Measurements from ENCODE around the gene RPS19.

RPS19 gene

DNA sequence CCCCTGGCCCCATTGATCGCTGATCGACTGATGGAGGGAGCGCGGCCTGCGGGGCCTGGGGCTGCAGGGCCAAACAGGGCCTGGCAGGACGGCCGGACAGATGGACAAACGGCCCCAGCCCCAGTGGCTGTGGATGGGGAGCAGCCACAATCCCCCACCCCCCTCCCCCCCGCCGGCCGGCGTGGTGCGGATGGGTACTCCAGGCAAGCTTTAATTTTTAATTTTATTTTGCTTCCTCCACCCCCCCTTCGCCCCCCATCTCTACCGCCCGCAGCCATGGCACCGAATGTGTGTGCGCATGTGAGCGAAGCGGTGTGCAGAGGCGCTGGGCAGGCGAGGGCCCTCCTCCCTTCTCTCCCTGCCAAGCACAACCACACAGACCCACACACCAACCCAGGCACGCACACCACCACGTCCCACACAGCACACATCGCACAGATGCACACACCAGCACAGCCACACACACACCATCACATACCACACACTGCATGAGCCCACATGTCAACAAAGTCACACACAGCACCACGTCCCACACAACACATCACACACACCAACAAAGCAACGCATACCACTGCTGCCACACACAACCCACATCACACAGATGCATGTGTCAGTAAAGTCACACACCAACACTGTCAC is 55.8 kb downstream of the RPS19 start:
- DNase-seq = no peak

- DNase-seq = no peak
These were observed 57.6 kb downstream of the RPS19 start for GRCh38 chr19:41917676-41918075.

DNA sequence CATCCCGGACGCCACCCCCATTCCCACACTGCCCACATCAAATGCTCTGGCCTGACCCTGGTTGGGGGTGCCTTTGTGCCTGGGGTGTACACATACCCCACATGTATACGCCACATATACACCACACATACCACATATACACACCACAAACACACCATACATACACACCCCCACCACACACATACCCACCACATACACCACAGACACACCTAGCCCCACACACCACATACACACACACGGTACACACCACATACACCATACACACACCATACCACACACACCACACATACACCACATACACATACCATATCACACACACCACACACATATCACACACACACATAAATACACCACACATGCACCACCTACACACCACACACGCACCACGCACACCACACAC is 58.0 kb downstream of the RPS19 start:
- DNase-seq = no peak

DNA sequence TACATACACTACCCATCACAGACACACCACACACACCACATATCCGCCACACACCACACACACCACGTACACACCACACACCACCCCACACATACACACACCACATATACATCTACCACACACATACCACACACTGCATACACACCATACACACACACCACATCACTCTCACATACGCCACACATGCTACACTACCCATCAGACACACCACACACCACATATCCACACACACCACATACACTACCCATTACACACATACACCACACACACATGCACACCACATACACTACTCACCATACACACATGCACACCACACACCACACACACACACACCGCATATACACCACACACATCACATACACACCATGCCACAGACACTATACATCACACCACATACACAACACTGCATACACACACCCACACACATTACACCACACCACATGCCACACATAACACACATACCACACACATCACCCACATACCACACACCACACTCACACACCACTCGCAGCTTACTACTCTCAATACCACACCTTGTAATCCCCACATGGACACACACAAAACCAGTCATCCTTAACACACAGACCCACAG is 58.7 kb downstream of the RPS19 start:
- no peak for DNase-seq

DNA sequence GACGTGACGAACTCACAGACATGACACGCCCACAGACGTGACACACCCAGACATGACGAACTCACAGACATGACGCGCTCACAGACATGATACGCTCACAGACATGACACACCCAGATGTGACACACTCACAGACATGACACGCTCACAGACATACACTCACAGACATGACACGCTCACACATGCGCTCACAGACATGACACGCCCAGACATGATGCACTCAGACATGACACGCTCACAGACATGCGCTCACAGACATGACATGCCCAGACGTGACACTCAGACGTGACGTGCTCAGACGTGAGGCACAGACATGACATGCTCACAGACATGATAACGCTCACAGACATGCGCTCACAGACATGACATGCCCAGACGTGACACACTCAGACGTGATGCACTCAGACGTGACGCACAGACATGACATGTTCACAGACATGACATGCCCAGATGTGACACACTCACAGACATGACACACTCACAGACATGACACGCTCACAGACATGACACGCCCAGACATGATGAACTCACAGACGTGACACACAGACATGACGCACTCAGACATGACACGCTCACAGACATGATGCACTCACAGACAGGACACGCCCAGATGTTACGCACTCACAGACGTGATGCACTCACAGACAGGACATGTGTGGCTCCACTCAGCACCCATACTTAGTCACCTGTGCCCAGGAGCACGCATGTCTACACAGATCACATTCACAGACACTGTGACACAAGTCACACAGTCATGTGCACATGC is 60.1 kb downstream of the RPS19 start:
- DNase-seq = no peak

- no peak for DNase-seq
These were observed 61.0 kb downstream of the RPS19 start for GRCh38 chr19:41920882-41921576.

DNA sequence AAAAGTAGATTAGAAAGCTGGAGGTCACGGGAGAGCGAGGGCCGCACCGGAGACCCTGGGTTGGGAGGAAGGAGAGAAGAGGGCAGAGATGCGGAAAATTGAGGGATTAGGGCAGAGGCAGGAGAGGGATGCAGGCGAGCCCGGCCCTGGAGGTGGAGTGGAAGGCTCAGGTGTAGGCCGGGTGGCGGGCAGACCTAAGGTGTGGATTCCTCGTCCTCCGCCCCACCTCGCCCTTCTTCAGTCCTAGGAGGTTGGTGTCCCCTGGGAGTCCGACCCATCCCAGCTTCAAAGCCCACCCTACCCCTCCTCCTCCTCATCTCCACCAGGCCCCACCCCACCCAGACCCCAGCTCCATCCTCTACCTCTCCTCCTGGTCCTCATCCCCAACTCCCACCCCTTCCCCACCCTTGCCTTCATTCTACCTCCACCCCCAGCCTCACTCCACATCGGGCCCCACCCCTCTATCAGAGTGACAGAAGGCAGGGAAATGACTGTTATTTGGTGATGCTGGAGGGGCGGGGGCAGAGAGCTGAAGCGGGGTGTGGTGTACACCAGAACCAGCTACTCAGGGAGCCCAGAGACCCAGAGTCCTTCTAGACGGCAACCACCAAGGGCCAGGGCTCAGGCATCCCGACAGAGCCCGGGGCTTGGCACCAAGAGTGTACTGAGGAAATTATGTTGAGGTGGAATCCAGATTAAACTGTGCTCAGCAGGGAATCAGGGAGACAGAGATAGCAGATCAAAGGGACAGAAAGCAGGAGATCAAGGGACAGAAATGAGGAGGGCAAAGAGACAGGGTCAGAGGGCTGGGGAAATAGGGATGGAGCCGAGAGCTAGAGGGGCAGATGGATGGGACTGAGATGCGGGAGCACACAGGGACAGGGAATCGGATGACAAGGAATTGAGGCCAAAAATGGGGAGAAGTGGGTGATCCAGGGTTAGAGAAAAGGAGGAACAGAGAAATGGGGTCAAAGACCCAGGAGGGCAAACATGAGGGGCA is 61.8 kb downstream of the RPS19 start:
- DNase-seq = no peak

All from GF-D8 (cell line).